ENCODE data around the gene ECHDC3.

ECHDC3 gene

DNA sequence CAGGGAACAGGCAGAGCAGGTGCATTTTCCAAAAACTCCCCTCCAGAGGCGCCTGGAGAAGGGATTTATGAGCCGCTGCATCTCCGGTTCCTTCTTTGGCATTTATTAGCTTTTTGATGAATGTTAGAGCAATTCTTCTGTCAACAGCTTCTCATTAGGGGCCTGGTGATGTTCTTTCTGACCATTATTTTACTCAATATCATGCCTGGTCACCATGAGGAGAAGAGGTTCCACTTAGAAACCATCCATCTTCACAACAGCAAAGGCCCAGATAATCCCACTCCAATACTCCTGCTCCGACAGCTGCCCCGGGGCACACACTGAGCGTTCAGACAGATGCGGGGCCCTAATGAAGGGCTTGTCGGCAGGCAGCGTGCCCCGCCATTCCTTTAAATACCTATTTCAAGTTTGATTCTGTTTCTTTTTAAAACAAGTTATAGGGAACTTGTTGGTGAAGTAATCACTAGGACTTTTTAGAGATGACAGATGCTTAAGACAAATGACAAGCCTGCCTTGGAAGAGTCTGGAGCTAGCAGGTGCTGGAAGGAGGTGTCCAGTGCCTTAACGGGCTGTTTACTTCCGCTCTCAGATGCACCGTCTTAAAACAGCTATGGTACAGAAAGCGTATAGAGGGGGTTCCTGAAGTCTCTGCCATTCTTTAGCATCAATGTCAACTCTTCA, 31.7 kb downstream of the ECHDC3 start:
- TF ChIP-seq, protein P1, sequence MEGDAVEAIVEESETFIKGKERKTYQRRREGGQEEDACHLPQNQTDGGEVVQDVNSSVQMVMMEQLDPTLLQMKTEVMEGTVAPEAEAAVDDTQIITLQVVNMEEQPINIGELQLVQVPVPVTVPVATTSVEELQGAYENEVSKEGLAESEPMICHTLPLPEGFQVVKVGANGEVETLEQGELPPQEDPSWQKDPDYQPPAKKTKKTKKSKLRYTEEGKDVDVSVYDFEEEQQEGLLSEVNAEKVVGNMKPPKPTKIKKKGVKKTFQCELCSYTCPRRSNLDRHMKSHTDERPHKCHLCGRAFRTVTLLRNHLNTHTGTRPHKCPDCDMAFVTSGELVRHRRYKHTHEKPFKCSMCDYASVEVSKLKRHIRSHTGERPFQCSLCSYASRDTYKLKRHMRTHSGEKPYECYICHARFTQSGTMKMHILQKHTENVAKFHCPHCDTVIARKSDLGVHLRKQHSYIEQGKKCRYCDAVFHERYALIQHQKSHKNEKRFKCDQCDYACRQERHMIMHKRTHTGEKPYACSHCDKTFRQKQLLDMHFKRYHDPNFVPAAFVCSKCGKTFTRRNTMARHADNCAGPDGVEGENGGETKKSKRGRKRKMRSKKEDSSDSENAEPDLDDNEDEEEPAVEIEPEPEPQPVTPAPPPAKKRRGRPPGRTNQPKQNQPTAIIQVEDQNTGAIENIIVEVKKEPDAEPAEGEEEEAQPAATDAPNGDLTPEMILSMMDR (IDR thresholded peaks at IDR 0.05), result no peak
- TF ChIP-seq ZFX (IDR thresholded peaks at IDR 0.05; ENCODE audit: borderline replicate concordance), result no peak
- no peak overlapping the region for H3K27ac ChIP-seq

DNA sequence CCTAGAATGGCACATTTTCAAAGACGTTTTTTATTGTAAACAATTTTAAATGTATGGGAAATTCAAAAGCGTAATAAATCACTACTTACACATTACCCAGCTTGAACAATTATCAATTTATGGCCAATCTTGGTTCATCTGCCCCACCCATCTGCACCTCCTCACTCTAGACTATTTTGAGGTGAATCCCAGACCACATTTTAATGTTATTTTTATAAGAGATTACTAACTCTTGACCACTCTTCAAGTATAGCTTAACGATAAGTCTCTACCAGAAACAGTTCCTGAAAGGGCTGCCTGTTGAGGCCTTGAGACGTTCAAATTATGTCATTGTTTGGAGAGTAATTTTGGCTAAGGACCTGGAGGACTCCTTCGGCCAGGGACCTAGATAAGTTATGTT, 33.2 kb downstream of the ECHDC3 start:
- TF ChIP-seq ZFX (IDR thresholded peaks at IDR 0.05; ENCODE audit: borderline replicate concordance), result no peak
- TF ChIP-seq, protein P1 (IDR thresholded peaks at IDR 0.05), result no peak
- H3K27ac ChIP-seq, result no peak overlapping the region

DNA sequence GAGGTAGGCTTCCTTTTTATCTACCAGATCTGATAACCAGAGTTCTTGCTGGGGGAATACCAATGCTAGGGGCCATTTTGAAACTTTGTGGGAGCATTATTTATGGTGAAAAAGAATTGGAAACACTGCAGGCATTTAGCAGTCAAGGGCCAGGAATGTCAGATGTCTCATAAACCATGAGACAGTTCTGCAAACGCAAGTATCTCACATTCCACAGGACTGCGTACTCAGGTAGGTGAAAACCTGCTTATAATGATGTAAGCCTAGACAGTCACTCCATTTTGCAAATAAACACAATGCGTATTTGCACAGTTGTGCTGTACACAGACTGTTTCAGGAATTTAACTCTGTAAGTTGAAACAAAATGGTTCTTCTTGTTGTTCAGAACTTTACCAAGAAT, 33.9 kb downstream of the ECHDC3 start:
- no peak overlapping the region for H3K27ac ChIP-seq
- TF ChIP-seq ZFX (IDR thresholded peaks at IDR 0.05; ENCODE audit: borderline replicate concordance), result no peak
- TF ChIP-seq, protein P1 (IDR thresholded peaks at IDR 0.05), result no peak

DNA sequence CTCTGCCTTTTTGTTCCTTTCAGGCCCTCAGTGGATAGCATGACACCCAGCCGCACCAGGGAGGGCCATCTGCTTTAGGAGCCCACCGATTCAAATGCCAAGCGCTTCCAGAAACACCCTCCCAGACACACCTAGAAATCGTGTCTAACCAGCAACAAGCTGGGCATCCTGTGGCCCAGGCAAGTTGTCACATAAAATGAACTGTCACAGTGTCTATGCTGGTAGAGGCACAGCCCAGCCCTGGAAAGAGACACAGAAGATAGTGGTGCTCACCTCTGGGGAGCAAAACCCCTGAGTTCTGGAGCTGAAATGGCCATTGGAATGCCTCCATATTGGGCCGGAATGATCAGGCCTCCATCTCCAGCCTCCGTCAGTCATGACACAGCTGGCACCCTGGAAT, 38.9 kb downstream of the ECHDC3 start:
- TF ChIP-seq, protein P1 (IDR thresholded peaks at IDR 0.05), result no peak
- no peak for TF ChIP-seq ZFX (IDR thresholded peaks at IDR 0.05; ENCODE audit: borderline replicate concordance)
- H3K27ac ChIP-seq, result no peak overlapping the region

DNA sequence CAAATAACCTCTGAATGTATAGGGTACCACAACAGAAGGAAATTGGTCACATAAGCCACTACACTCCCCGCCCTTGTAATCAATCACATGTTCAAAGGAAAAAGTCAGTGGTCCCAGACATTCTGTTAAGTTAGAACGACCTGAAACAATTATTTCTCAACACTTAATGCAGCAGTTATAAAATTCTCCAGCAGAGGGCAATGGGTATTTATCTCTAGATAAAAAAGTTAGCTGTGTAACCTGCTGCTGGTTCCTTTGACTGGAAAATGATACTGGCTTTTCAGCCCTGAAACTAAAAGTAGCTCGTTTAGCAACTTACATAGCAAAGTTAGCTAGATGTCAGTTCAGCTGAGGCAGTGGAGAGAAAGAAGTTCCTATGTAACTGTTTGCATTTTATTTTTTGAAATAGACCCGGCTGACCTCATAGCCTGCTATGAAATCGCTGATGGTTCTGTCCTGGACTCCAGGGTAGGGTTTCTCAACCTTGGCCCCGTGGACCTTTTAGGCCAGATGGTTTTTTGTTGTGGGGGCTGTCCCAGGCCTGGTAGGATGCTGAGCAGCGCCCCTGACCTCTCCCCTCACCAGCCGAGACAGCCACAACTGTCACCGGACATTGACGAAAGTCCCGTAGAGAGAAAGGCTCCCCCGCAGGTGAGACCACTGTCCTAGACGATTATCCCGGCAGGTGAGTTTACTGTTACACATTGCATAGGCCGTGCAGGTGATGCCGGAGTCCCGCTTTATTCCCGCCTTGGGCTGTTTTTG, 40.8 kb downstream of the ECHDC3 start:
- H3K27ac ChIP-seq, result no peak overlapping the region
- TF ChIP-seq, protein P1 (IDR thresholded peaks at IDR 0.05), result peak; percentile 83
- TF ChIP-seq ZFX (IDR thresholded peaks at IDR 0.05; ENCODE audit: borderline replicate concordance), result no peak

DNA sequence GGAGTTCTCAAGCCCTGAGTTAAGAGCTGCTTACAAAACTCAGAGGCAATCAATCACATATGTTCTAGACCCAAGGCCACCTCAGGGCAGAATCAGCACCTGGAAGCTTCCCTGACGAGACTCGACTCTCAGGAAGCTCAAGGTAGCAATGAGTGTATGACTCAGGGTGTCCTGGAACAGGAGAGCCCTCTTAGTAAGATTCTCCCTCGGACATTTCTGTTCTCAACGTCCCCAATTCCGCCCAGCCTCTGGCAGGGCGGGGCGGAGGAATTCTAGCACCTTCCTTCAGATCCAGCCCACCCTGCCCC, 41.3 kb downstream of the ECHDC3 start:
- H3K27ac ChIP-seq, result no peak overlapping the region
- TF ChIP-seq, protein P1 (IDR thresholded peaks at IDR 0.05), result no peak
- no peak for TF ChIP-seq ZFX (IDR thresholded peaks at IDR 0.05; ENCODE audit: borderline replicate concordance)

DNA sequence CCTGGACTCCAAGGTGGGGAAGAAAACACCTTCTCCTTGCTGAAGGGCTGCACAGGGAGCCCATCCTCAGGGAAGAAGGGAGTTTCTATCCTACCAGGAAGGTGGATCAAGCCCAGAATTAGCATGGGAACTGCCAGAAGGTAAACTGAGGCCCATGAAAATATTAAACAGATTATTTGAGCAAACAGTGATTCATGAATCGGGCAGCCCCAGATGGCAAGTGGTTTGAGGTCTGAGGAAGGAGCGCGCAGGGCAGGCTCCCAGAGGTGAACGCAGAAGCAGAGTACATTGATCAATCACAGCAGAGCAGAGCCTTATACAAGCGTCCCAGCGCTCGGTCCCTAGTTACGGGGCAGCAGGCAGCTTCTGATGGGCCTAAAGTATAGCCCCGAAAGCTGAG, 45.2 kb downstream of the ECHDC3 start:
- H3K27ac ChIP-seq, result no peak overlapping the region
- TF ChIP-seq, protein P1 (IDR thresholded peaks at IDR 0.05), result no peak
- TF ChIP-seq ZFX (IDR thresholded peaks at IDR 0.05; ENCODE audit: borderline replicate concordance), result no peak
